ENCODE measurements around the gene FLYWCH1.

Gene FLYWCH1

GRCh38 chr16:2950353-2950724 is 38.6 kb downstream of the FLYWCH1 start:
- DNase-seq (ENCODE audit: low read depth, low spot score), result no peak
- TF ChIP-seq, protein P1, sequence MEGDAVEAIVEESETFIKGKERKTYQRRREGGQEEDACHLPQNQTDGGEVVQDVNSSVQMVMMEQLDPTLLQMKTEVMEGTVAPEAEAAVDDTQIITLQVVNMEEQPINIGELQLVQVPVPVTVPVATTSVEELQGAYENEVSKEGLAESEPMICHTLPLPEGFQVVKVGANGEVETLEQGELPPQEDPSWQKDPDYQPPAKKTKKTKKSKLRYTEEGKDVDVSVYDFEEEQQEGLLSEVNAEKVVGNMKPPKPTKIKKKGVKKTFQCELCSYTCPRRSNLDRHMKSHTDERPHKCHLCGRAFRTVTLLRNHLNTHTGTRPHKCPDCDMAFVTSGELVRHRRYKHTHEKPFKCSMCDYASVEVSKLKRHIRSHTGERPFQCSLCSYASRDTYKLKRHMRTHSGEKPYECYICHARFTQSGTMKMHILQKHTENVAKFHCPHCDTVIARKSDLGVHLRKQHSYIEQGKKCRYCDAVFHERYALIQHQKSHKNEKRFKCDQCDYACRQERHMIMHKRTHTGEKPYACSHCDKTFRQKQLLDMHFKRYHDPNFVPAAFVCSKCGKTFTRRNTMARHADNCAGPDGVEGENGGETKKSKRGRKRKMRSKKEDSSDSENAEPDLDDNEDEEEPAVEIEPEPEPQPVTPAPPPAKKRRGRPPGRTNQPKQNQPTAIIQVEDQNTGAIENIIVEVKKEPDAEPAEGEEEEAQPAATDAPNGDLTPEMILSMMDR (IDR thresholded peaks at IDR 0.05; ENCODE audit: insufficient read depth, low read length, missing control alignments), result no peak
- POLR2A ChIA-PET, result interaction anchor here (0.6 kb wide), 1 partner anchor 12 kb away, joined by 3 read pairs; no protein-coding TSS in a partner anchor
- CTCF ChIA-PET, result interaction anchor here (1.3 to 6.3 kb wide), 4 partner anchors 9 to 31 kb away, joined by 4 to 30 read pairs (median 8); no protein-coding TSS in a partner anchor
- H3K4me3 ChIP-seq (ENCODE audit: low read depth, low read length), result no peak overlapping the region

GRCh38 chr16:2950773-2951172 is 39.0 kb downstream of the FLYWCH1 start:
- no peak overlapping the region for H3K4me3 ChIP-seq (ENCODE audit: low read depth, low read length)
- POLR2A ChIA-PET, result no interaction called here
- TF ChIP-seq, protein P1 (IDR thresholded peaks at IDR 0.05; ENCODE audit: insufficient read depth, low read length, missing control alignments), result no peak
- DNase-seq (ENCODE audit: low read depth, low spot score), result no peak
- CTCF ChIA-PET, result interaction anchor here (1.3 to 6.3 kb wide), 4 partner anchors 8 to 31 kb away, joined by 4 to 30 read pairs (median 8); no protein-coding TSS in a partner anchor

DNA sequence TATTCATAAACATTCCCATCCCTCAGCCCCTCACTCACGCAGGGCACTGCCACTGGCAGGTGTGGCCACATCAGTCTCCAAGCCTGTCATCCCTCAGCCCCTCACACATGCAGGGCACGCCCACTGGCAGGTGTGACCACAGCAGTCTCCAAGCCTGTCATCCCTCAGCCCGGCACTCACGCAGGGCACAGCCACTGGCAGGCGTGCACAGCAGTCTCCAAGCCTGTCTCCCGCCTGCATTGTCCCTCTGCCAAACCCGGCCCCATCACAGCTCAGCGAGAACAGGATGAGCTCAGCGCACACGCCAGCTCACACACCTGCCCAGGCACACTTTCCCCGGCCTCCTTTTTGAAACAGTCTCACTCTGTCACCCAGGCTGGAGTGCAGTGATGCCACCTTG is 40.9 kb downstream of the FLYWCH1 start:
- no peak for DNase-seq (ENCODE audit: low read depth, low spot score)
- TF ChIP-seq, protein P1 (IDR thresholded peaks at IDR 0.05; ENCODE audit: insufficient read depth, low read length, missing control alignments), result no peak
- H3K4me3 ChIP-seq (ENCODE audit: low read depth, low read length), result no peak overlapping the region
- POLR2A ChIA-PET, result no interaction called here
- CTCF ChIA-PET, result interaction anchor here (1.8 kb wide), 1 partner anchor 10 kb away, joined by 15 read pairs; no protein-coding TSS in a partner anchor

DNA sequence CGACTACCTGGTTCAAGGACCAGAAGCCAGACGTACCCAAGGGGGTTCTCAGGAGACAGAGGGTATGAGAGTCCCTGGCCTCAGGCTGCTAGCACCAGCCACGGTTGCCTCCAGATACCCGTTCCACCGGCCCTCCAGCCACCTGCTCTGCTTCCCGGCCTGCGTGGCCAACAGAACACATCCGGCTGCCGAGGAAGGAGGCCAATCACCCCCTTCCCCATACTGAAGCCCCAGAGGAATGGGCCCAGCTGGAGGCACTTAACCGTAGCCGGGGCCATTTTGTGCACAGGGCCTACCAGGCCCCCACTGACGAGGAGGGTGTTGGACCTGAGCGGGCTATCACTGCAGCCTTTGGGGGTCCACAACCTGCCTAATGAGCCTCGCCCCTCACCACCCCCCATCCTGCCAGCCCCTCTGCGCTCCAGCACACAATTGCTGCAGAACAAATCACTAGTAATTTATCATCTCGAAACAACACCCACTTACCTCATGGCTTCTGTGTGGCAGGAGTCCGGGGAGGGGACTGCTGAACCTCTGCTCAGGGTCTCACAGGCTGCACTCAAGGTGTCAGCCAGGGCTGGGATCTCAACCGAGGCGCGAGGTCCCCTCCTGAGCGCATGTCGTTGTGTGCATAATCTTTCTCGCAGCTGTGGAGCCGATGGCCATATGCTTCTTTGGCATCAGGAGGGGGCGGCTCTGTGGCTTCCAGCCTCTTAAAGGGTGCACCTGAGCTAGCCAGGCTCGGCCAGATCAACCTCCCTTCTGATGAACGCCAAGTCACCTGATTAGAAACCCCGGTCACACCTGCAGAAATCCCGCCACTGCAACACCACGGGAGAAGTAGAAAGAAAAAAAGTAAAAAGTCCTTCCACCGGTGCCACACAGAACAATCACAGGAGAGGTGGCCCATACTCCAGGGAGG is 42.2 kb downstream of the FLYWCH1 start:
- CTCF ChIA-PET, result interaction anchor here (1.8 kb wide), 1 partner anchor 9 kb away, joined by 15 read pairs; no protein-coding TSS in a partner anchor
- H3K4me3 ChIP-seq (ENCODE audit: low read depth, low read length), result no peak overlapping the region
- no peak for DNase-seq (ENCODE audit: low read depth, low spot score)
- POLR2A ChIA-PET, result no interaction called here
- TF ChIP-seq, protein P1 (IDR thresholded peaks at IDR 0.05; ENCODE audit: insufficient read depth, low read length, missing control alignments), result no peak

DNA sequence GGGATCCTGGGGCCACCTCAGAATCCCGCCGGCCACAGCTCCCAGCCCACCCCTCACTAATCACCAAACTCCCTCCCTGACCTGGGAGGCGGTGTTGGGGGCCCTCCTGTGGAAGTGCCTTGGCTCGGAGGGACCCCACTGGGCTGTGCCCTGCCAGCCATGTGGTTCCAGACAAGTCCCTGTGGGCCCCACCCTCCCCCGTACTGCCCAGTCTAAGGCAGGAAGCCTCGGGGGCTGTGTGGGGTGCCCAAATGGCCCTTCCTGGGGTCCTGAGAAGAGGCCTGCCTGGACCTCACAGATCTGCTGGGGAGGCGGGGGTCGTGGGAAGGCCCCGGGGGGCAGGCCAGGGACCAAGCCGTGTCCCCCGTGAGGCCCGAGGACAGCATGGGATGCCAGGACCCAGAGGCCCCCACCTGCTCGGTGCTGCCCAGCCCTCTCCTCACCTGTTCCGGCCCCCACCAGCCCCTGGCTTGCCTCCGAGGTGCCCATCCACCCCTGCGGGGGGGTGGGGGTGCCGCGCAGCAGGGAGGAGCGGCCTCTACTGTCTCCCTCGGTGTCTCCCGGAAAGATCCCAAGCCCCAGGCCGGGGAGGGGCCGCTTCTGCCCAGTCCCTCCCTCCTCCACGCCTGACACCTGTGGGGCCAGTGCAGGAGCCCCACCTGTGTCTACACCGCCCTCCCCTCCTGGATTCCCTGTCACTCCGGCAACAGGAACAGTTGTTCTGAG is 43.1 kb downstream of the FLYWCH1 start:
- DNase-seq (ENCODE audit: low read depth, low spot score), result no peak
- H3K4me3 ChIP-seq (ENCODE audit: low read depth, low read length), result no peak overlapping the region
- ChIA-PET POLR2A (no interaction called here), CTCF (no interaction called here)
- TF ChIP-seq, protein P1 (IDR thresholded peaks at IDR 0.05; ENCODE audit: insufficient read depth, low read length, missing control alignments), result no peak

- TF ChIP-seq, protein P1 (IDR thresholded peaks at IDR 0.05; ENCODE audit: insufficient read depth, low read length, missing control alignments), result no peak
- CTCF ChIA-PET, result interaction anchor here (1.1 to 1.3 kb wide), 2 partner anchors 10 to 28 kb away, joined by 4 to 5 read pairs; no protein-coding TSS in a partner anchor
- DNase-seq (ENCODE audit: low read depth, low spot score), result no peak
- POLR2A ChIA-PET, result no interaction called here
- no peak overlapping the region for H3K4me3 ChIP-seq (ENCODE audit: low read depth, low read length)
Observed at GRCh38 chr16:2955438-2955778, 43.7 kb downstream of the FLYWCH1 start.
